ENCODE results near the gene FXN.

DNA sequence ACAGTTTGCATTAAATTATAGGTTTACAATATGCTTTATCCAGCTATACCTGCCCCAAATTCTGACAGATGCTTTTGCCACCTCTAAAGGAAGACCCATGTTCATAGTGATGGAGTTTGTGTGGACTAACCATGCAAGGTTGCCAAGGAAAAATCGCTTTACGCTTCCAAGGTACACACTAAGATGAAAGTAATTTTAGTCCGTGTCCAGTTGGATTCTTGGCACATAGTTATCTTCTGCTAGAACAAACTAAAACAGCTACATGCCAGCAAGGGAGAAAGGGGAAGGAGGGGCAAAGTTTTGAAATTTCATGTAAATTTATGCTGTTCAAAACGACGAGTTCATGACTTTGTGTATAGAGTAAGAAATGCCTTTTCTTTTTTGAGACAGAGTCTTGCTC lies 41.0 kb downstream of the FXN start:
- TF ChIP-seq RAD21 (IDR thresholded peaks at IDR 0.05; ENCODE audit: low read length): no peak
- TF ChIP-seq EZH2phosphoT487 (IDR thresholded peaks at IDR 0.05; ENCODE audit: borderline replicate concordance, low read depth): no peak
- no peak for TF ChIP-seq RFX5 (IDR thresholded peaks at IDR 0.05; ENCODE audit: low read length)
- no peak for TF ChIP-seq CHD2 (IDR thresholded peaks at IDR 0.05; ENCODE audit: low read length, partially characterized antibody)
- no peak for TF ChIP-seq EP300 (IDR thresholded peaks at IDR 0.05; ENCODE audit: borderline replicate concordance in 1 of 2, low read depth in 1 of 2, low read length in 1 of 2)
- no peak for TF ChIP-seq SIN3A (IDR thresholded peaks at IDR 0.05; ENCODE audit: borderline replicate concordance, low read depth, low read length)
- TF ChIP-seq, protein P1, sequence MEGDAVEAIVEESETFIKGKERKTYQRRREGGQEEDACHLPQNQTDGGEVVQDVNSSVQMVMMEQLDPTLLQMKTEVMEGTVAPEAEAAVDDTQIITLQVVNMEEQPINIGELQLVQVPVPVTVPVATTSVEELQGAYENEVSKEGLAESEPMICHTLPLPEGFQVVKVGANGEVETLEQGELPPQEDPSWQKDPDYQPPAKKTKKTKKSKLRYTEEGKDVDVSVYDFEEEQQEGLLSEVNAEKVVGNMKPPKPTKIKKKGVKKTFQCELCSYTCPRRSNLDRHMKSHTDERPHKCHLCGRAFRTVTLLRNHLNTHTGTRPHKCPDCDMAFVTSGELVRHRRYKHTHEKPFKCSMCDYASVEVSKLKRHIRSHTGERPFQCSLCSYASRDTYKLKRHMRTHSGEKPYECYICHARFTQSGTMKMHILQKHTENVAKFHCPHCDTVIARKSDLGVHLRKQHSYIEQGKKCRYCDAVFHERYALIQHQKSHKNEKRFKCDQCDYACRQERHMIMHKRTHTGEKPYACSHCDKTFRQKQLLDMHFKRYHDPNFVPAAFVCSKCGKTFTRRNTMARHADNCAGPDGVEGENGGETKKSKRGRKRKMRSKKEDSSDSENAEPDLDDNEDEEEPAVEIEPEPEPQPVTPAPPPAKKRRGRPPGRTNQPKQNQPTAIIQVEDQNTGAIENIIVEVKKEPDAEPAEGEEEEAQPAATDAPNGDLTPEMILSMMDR (IDR thresholded peaks at IDR 0.05): no peak
- no peak for TF ChIP-seq ELF1 (IDR thresholded peaks at IDR 0.05)
- TF ChIP-seq TAF1 (IDR thresholded peaks at IDR 0.05; ENCODE audit: borderline replicate concordance, low read depth, low read length): no peak
- TF ChIP-seq YY1 (IDR thresholded peaks at IDR 0.05; ENCODE audit: low read depth): no peak
- no peak for TF ChIP-seq JUND (IDR thresholded peaks at IDR 0.05)
